ENCODE measurements around the gene PHF21B.

DNA sequence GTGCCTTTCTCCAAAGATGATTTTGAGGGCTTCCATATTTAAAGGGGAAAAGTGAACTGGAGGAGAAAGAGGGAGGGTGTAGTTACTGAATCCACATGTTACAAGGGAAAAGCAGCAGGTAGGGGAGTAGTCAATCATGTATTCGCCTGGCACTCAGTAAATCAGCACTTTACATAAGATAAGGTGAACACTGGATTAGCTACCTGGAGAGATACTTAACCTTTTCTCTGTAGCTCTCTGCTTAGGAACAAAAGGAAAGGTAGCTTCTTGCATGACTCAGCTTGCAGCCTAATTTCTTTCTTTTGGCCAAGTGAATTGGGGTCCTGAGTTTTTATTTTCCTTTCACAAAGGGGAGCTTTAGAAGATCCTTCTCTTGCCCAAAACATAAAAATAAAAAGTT is 43.3 kb upstream of the PHF21B start:
- TF ChIP-seq, protein P1, sequence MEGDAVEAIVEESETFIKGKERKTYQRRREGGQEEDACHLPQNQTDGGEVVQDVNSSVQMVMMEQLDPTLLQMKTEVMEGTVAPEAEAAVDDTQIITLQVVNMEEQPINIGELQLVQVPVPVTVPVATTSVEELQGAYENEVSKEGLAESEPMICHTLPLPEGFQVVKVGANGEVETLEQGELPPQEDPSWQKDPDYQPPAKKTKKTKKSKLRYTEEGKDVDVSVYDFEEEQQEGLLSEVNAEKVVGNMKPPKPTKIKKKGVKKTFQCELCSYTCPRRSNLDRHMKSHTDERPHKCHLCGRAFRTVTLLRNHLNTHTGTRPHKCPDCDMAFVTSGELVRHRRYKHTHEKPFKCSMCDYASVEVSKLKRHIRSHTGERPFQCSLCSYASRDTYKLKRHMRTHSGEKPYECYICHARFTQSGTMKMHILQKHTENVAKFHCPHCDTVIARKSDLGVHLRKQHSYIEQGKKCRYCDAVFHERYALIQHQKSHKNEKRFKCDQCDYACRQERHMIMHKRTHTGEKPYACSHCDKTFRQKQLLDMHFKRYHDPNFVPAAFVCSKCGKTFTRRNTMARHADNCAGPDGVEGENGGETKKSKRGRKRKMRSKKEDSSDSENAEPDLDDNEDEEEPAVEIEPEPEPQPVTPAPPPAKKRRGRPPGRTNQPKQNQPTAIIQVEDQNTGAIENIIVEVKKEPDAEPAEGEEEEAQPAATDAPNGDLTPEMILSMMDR (IDR thresholded peaks at IDR 0.05): no peak
- TF ChIP-seq POLR2A (IDR thresholded peaks at IDR 0.05) (no peak), EP300 (IDR thresholded peaks at IDR 0.05) (no peak)

All from sigmoid colon (tissue), 4 donors.